Natural killer cell (primary cell): ENCODE results near the gene NAGLU. TPM values are rescaled to one million over a fixed set of nuclear protein-coding genes. Genes with fewer than 3 reads are reported as not detected.

ENCODE experiments used
- ATAC-seq, 3 donors: fragments of 150-1000 bp in 2 of 3; fragments of 200-7000 bp in 1 of 3; cut with Tn5 transposase; 1 replicate in 1 of 3; 2 replicates in 2 of 3; pipeline ENCODE4 v1.10.0; 2021; ENCODE audit warnings: mild to moderate bottlenecking in 2 of 3, moderate library complexity in 2 of 3
- DNase-seq, 2 donors: peaks; one replicate each; pipeline versions ENCODE4 v3.0.0 to v3.0.0-alpha.2; 2013 to 2021; ENCODE audit warnings: mixed read lengths in 1 of 2
- H3K27ac ChIP-seq: one replicate; pipeline ENCODE4 v1.5.1; 2013; ENCODE audit warnings: mild to moderate bottlenecking, low read length
- H3K27me3 ChIP-seq: one replicate; pipeline ENCODE4 v1.6.1; 2013; ENCODE audit warnings: low read length; ENCODE audit not compliant: control insufficient read depth, insufficient read depth
- H3K36me3 ChIP-seq: one replicate; pipeline ENCODE4 v1.6.1; 2013; ENCODE audit warnings: low read length; ENCODE audit not compliant: control insufficient read depth, insufficient read depth
- H3K4me1 ChIP-seq: one replicate; pipeline ENCODE4 v1.6.1; 2013; ENCODE audit warnings: low read length; ENCODE audit not compliant: control insufficient read depth, insufficient read depth
- H3K4me3 ChIP-seq: one replicate; pipeline ENCODE4 v1.5.1; 2013; ENCODE audit warnings: low read length
- H3K9me3 ChIP-seq: one replicate; pipeline ENCODE4 v1.6.1; 2013; ENCODE audit warnings: low read length; ENCODE audit not compliant: control insufficient read depth, insufficient read depth
- H3K27ac Mint-ChIP-seq, 2 donors: one replicate each; pipeline ENCODE4 v1.8.0; 2022; ENCODE audit warnings: mild to moderate bottlenecking in 2 of 2, mixed read lengths in 2 of 2, moderate library complexity in 1 of 2
- H3K27me3 Mint-ChIP-seq, 2 donors: one replicate each; pipeline ENCODE4 v1.8.0; 2022; ENCODE audit warnings: low read depth in 2 of 2, mixed read lengths in 2 of 2
- H3K36me3 Mint-ChIP-seq: one replicate; pipeline ENCODE4 v1.8.0; 2022; ENCODE audit warnings: mixed read lengths
- H3K4me1 Mint-ChIP-seq, 2 donors: one replicate each; pipeline ENCODE4 v1.8.0; 2022; ENCODE audit warnings: mixed read lengths in 2 of 2
- H3K4me3 Mint-ChIP-seq: one replicate; pipeline ENCODE4 v1.8.0; 2022; ENCODE audit warnings: mild to moderate bottlenecking, moderate library complexity, mixed read lengths
- H3K9me3 Mint-ChIP-seq, 2 donors: one replicate each; pipeline ENCODE4 v1.8.0; 2022; ENCODE audit warnings: mixed read lengths in 2 of 2
- CTCF ChIP-seq: fragments of 200-600 bp; IDR thresholded peaks from one replicate; pipeline ENCODE4 v1.8.0; 2022; ENCODE audit warnings: antibody characterized with exemption
- WGBS: methylation state at CpG from one replicate; pipeline ENCODE4 v1.1.7; 2013; ENCODE audit warnings: missing lambda C conversion rate; ENCODE audit not compliant: insufficient coverage; 5-methylcytosine and 5-hydroxymethylcytosine counted together
- intact Hi-C: fragments of 100-400 bp; cut with micrococcal nuclease; formaldehyde crosslinking; loops from one replicate; pipeline ENCODE4 v1.14.2; 2022
- total RNA-seq, 4 donors: library from RNA; stranded (reverse); fragments of 120-200 nt in 1 of 4; gene quantifications; one replicate each; pipeline versions ENCODE4 v1.2.3 to v1.2.4, GENCODE V29; 2013 to 2022

NAGLU gene
- total RNA-seq, 3 donors from 2014 or later (not counting 1 experiment from before 2014, with no cell fraction given): 34.8 to 44.3 (median 36.4) TPM

GRCh38 chr17:42568341-42569111, 32.5 kb downstream of the NAGLU start:
- H3K36me3 ChIP-seq: peaks cover 68% of the 10 kb centered on the region
- intact Hi-C loops: loop anchor here (5.0 kb wide), 1 partner anchor 39 kb away; the partner anchor contains the start of genes RETREG3 and TUBG1
- peaks cover 35% of the 10 kb centered on the region for H3K4me1 ChIP-seq
- no peaks in the 10 kb centered on the region for H3K27me3 ChIP-seq
- H3K4me3 ChIP-seq: no peak overlapping the region
- H3K27ac ChIP-seq: no peak overlapping the region
- Mint-ChIP-seq H3K36me3 (peaks cover 7% of the 10 kb centered on the region), H3K27ac (peak overlapping the region; percentile 33 to 85), H3K4me1 (peaks cover 34 to 35% of the 10 kb centered on the region in 2 donors), H3K27me3 (no peaks in the 10 kb centered on the region), H3K9me3 (no peaks in the 10 kb centered on the region), H3K4me3 (peak overlapping the region; percentile 92)
- no peaks in the 10 kb centered on the region for H3K9me3 ChIP-seq
- DNase-seq (no peak), ATAC-seq (no peak)
- TF ChIP-seq CTCF: no peak
- 92% methylated on average over 14 of the region's 14 CpGs for WGBS

- no peaks in the 10 kb centered on the region for H3K9me3 Mint-ChIP-seq
- Histone ChIP-seq H3K36me3 (peaks cover 57% of the 10 kb centered on the region), H3K9me3 (no peaks in the 10 kb centered on the region), H3K27me3 (no peaks in the 10 kb centered on the region), H3K4me3 (no peak overlapping the region), H3K4me1 (peaks cover 15% of the 10 kb centered on the region), H3K27ac (no peak overlapping the region)
- H3K4me1 Mint-ChIP-seq: peaks cover 33% of the 10 kb centered on the region in 2 donors
- no peaks in the 10 kb centered on the region for H3K27me3 Mint-ChIP-seq
- intact Hi-C loops: no loop called here
- peaks cover 11% of the 10 kb centered on the region for H3K36me3 Mint-ChIP-seq
- no peak for DNase-seq
- H3K4me3 Mint-ChIP-seq: no peak overlapping the region
- ATAC-seq: no peak
- no peak for TF ChIP-seq CTCF
- 97% methylated on average over 8 of the region's 12 CpGs for WGBS
- H3K27ac Mint-ChIP-seq: no peak overlapping the region
Measured at GRCh38 chr17:42571435-42572225, 35.6 kb downstream of the NAGLU start.

GRCh38 chr17:42573095-42573494, 37.1 kb downstream of the NAGLU start:
- peaks cover 33 to 38% of the 10 kb centered on the region in 2 donors for H3K4me1 Mint-ChIP-seq
- peaks cover 15% of the 10 kb centered on the region for H3K4me1 ChIP-seq
- H3K27ac Mint-ChIP-seq: peak overlapping the region in 1 of 2 donors; percentile 50
- ATAC-seq (no peak), DNase-seq (no peak)
- H3K4me3 Mint-ChIP-seq: no peak overlapping the region
- peaks cover 11% of the 10 kb centered on the region for H3K36me3 Mint-ChIP-seq
- no peak overlapping the region for H3K27ac ChIP-seq
- intact Hi-C loops: no loop called here
- no peak overlapping the region for H3K4me3 ChIP-seq
- TF ChIP-seq CTCF: no peak
- H3K27me3 Mint-ChIP-seq: no peaks in the 10 kb centered on the region
- H3K36me3 ChIP-seq: peaks cover 57% of the 10 kb centered on the region
- no peaks in the 10 kb centered on the region for H3K9me3 Mint-ChIP-seq
- H3K9me3 ChIP-seq: no peaks in the 10 kb centered on the region
- H3K27me3 ChIP-seq: no peaks in the 10 kb centered on the region
- WGBS: 88% methylated on average over 4 of the region's 4 CpGs
